ENCODE data around the gene AMBP.
"Not testable (repeated sequence)": the region's sequence is repeated elsewhere in the genome, so short reads cannot be mapped to it uniquely, and the experiment has no call there.

AMBP gene

DNA sequence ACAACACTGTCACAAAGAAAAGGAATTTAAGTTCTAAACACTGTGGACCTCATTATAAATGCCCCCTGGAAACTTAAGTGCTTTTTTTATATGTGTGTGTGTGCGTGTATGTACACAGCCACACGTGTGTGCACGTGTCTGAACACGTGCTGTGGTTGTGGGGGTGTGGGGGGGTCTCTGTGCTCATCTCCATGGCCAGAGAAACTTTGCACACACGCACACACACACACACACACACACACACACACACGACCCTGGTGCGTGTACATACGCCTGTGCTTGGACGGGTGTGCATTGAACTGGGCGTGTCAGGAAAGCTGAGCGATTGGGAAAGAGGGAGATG, 27.9 kb downstream of the AMBP start:
- DNase-seq = no peak

DNA sequence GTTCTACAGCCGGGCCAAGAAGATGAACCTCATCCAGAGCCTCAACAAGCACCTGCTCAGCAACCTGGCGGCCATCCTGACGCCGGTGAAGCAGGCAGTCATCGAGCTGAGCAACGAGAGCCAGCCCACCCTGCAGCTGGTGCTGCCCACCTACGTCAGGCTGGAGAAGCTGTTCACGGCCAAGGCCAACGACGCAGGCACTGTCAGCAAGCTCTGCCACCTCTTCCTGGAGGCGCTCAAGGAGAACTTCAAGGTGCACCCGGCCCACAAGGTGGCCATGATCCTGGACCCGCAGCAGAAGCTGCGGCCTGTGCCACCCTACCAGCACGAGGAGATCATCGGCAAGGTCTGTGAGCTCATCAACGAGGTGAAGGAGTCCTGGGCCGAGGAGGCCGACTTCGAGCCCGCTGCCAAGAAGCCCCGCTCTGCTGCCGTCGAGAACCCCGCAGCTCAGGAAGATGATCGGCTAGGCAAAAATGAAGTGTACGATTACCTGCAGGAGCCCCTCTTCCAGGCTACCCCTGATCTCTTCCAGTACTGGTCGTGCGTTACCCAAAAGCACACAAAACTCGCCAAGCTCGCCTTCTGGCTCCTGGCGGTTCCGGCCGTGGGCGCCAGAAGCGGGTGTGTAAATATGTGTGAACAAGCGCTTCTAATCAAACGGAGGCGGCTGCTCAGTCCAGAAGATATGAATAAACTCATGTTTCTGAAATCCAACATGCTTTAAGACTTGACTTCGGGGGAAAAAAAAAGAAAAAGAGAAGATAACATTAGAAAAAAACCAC, 28.5 kb downstream of the AMBP start:
- DNase-seq = no peak

GRCh38 chr9:114048533-114049415, 29.3 kb downstream of the AMBP start:
- DNase-seq = no peak

GRCh38 chr9:114047717-114048116, 30.4 kb downstream of the AMBP start:
- no peak for DNase-seq

DNA sequence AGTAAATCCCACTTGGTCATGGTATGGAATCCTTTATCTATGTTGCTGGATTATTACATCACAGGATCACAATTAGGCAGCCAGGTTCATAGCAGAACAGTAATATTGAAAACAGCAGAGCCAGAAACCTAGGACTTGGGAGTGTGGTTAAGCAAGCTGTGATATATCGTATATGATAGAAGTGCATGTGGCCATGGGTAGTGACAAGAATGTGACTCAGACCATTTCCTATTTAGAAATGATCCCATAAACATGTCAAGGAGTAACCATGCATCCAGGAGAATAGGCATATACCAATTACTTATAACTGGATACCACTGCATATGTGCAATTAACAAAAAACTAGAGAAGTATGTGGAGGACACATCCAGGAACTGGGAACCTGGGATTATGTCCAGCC, 31.2 kb downstream of the AMBP start:
- DNase-seq = no peak

GRCh38 chr9:114046237-114046755, 31.8 kb downstream of the AMBP start:
- DNase-seq = no peak

GRCh38 chr9:114043660-114044059, 34.4 kb downstream of the AMBP start:
- DNase-seq = not testable (repeated sequence)

DNA sequence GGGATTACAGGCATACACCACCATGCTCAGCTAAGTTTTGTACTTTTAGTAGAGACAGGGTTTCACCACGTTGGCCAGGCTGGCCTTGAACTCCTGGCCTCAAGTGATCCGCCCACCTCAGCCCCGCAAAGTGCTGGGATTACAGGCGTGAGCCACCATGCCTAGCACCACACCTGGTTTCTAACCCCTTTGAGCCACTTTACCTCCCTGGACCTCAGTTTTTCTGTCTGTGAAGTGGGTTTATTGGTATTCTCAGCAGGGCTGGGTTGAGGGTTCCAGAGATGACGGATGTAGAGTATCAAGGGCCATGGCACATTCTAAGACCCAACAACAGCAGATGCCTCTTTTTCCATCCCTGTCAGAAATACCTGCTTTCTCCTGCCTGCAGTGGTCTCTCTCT, 38.6 kb downstream of the AMBP start:
- no peak for DNase-seq

- DNase-seq = no peak
Observed at GRCh38 chr9:114038724-114039313, 39.3 kb downstream of the AMBP start.

DNA sequence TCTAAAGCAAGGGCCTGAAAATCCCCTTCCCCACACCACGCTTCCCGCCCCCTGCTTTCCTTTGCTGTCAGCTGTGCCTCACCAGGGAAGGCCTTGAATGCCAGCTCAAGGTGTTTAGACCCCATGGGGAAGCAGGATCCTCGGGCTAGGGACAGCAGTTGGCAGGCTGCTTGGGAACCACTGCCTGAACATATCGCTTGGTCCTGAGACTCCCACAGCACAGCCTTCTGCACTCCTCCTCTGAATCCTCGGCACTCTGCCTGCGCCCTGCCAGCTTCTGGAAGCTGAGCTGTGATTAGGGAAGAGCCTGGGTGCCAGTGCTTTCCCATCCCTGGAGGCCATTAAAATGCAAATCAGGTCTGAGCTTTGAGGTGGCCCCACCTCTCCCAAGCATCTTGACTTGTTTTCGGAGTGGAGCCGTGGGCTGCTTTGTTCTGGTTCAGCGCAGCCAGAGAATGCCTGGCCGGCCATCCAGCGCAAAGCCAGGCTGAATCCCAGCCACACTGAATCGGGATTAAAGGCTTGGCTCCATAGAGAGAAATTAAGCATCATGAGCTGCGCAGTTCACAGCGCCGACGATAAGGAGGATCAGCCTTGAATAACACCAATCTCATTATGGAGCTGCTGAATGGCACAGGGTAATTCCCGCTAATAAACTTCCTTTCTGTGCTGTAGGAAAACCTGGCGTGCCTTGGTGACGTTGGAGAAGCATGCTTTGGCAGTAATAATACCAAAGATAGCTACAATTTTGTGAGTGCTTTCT, 40.0 kb downstream of the AMBP start:
- no peak for DNase-seq

GRCh38 chr9:114037249-114037648, 40.9 kb downstream of the AMBP start:
- no peak for DNase-seq

GRCh38 chr9:114035845-114036801, 42.0 kb downstream of the AMBP start:
- DNase-seq = no peak

DNA sequence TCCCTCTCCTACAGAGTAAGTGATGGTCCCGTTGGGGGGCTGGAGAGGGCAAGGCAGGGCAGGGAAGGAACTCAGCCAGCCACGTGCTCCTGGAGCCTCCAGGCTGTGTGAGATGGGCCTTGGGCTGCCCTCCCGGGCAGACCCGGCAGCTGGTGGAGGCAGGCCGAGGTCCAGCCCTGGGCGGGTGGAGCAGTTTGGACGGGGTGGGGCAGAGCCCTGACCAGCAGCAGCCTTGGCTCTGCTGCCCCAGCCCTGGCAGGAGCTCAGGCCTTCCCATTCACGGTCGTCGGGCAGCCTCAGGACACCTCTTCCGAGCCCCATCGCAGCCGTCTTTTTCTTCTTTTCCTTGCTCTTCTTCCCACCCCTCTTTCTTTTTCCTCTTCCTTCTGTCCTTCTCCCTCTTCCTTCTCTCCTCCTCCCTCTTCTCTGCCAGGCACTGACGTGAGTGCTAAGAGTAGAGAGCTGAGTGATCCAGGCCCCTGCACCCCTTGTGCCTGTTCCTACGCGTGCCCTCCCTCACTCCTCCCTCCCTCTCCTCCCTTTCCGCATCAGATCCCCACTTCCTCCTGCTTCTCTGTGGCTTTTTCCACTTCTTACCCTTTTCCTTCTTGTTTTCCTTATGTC, 42.8 kb downstream of the AMBP start:
- no peak for DNase-seq

GRCh38 chr9:114034661-114035062, 43.4 kb downstream of the AMBP start:
- DNase-seq = no peak

DNA sequence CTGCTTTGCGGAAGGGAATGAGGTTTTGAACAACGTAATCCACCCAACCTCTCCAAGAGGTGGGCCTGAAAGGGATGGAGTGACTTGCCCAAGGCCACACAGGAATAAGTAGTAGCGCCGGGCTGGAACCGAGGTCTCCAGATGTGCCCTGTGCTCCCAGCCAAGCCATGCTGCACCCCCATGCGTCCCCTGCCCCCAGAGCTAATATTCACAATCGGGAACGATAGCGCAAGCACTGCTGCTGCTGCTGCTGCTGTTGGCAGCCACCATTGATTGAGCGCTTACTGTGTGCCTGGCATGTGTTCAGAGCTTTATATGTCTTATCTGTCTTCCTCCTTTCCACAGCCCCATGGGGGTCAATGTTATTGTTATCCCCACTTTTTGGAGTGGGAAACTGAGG, 43.9 kb downstream of the AMBP start:
- DNase-seq = no peak

DNA sequence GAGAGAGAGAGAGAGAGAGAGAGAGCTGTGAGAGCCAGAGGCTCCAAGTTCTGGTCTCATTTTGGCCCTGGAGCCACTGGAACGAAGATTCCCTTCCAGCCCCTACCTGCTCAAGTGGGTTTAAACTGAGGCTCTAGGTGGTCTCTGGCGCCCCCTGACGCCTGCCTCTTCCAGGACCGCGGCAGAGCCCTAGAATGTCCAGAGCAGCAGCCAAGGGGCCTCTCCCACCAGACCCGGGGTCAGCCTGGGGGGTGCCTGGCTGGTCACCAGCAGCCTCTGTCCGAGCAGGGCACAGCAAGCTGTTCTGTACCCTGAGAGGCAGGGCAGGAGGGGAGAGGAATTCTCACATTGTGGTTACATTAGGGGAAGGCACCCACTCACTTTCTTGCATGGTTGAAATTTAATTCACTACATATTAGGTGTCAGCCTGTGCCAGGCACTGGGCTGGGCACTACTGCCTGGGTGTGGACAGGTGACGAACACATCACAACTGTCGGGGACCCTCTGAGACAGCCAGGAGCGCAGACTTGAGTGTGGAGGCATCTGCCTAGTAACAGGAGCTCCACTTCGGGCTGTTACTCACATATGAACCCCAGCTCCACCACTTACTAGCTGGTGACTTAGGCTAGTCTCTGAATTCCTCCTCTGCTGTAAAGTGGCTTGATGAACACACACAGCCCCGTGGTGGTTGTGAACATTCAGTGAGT, 44.5 kb downstream of the AMBP start:
- no peak for DNase-seq

DNA sequence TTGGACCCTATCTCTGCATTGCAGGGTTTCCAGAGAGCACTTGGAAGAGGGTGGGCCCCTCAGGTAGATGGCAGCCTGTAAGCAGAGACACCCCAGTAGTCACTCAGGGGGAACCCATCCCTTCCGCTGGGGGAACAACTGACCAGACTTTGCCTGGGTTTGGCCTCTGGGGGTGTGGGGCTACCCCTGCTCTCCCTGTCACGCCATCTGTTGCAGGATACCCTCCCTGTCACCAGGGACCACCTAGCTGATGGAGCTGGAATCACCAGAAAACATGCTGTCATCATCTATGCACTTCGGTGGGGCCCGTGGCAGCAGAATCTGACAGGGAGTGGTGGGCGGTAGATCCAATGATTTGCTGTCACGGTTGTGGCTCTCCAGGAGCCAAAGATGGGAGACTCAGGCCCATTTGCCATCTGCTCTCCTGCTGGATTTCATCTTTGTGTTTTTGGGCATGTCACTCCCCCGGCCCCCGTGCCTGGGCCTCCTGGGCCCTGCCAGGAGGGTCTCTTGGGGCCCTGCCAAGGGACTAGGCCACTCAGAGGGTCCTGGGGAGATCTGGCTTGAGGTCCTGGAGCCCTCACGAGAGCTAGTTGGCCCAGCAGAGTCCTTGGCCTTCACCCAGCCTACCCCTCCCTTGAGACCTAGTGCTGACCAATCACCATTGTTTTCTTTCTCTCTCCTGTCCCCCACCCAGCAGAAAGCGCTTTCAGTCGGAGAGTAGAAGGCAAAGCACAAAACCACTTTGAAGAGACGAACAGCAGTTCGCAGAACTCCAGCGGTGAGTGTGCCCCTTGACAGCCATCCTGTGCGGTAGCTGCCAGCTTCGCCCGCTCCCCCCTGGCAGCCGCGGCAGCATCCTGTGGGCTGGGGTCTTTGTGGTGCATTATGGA, 45.9 kb downstream of the AMBP start:
- no peak for DNase-seq

DNA sequence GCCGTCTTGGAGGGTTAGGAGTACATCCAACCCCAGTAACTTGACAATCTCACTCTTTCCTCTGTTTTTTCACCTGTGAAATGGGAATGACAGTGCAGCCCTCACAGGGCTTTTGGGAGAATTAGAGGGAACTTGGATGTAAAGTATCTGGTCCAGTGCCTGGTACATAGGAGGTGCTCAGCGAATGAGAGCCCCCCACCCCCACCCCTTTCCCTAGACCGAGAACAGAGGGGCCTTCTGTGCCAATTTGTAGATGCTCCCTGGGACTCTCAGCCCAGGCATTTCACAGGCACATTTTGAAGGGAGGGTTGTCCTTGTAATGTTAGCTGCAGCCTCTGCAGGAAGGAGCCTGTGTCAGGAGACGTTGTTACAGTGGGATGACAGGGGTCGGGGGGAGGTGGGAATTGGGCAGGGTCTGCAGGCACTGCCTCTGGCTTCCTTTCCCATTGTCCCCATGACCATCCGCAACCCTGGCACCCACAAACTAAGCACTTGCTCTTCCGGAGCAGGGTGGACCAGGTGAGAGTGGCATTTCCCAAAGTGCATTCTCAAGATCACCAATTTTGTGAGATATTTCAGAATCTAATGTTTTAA, 47.0 kb downstream of the AMBP start:
- DNase-seq = no peak

GRCh38 chr9:114030364-114030763, 47.7 kb downstream of the AMBP start:
- no peak for DNase-seq
